NOMO-1 treated with DMSO at 0.1 percent for 48 hours (cell line): ENCODE data around the gene RNF151.

Experiments used
- DNase-seq: peaks from one replicate; lab custom pipeline; 2025; ENCODE audit not compliant: unreplicated experiment; lab: John Stamatoyannopoulos, UW

The RNF151 gene

DNA sequence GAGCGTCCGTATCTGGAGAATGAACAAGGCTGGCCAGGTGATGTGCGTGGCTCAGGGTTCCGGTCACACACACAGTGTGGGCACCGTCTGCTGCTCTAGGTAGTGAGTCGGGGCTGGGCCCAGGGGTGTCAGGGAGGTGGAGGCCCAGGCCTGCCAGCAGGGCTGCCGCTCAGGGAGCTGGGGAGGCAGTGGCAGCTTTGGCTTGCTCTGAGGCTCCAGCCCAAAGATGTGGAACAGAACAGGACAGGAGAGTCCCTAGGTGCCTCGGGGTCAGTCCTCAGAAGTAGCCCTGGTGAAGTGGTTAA, 9.5 kb downstream of the RNF151 start:
- no peak for DNase-seq

DNA sequence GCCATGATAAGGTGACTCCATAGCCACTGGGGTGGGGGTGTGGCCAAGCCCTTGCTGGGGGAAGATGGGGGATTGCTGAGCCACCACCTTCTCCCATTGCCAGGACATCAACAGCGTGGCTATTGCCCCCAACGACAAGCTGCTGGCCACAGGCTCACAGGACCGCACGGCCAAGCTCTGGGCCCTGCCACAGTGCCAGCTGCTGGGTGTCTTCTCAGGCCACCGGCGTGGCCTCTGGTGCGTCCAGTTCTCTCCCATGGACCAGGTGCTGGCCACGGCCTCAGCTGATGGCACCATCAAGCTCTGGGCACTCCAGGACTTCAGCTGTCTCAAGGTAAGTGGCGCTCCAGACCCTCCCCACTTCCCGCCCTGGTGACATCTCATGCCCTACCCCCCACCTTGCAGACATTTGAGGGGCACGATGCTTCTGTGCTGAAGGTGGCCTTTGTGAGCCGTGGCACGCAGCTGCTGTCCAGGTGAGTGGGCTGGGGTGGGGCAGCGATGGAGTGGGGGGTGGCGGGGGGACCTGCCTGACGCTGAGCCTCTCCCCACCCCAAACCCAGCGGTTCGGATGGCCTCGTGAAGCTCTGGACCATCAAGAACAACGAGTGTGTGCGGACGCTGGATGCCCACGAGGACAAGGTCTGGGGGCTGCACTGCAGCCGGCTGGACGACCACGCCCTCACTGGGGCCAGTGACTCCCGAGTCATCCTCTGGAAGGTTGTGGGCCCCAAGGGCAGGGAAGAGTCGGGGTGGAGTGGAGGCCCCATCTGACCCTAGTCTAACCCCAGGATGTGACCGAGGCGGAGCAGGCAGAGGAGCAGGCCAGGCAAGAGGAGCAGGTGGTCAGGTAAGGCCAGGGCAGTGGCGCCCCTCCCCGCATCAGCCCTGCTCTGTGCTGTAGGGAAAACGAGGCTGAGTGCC, 10.6 kb downstream of the RNF151 start:
- no peak for DNase-seq

DNA sequence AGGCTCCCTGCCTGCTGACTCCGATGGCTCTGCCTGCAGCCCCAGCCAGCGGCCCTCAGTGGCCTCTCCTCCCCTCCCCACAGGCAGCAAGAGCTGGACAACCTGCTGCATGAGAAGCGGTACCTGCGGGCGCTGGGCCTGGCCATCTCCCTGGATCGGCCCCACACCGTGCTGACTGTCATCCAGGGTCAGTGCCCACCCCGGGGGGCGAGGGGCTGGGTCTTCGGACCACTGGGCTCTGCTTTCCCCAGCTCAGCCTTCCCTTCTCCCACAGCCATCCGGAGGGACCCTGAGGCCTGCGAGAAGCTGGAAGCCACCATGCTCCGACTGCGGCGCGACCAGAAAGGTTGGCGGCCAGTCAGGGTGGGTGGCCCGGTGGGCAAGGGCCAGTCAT, 11.2 kb downstream of the RNF151 start:
- DNase-seq: no peak

DNA sequence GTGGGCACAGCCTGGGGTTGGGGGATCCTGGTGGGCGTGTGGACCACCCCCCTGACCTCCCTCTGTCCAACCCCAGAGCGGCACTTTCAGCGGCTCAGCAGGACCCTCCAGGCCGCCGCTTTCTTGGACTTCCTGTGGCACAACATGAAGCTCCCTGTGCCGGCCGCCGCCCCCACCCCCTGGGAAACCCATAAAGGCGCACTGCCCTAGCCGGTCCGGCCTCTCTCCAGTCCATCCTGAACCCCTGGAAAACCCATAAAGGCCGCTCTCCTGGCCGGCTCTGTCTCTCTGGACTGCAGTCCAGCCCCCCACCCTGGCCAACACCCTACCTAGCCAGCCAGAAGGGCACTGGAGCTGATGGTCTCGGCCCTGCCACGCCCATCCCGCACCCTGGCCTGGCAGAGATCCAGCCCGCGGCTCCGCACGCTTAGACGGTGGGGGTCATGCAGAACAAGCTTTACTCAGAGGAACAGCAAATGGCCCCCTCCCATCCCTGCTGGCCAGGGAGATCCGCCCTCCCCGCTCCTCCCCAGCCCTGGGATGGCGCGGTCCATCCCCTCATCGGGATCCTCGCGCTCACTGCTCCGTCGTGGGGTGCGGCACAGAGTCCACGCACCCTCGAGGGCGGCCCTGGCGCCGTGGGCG, 11.9 kb downstream of the RNF151 start:
- DNase-seq: no peak

DNA sequence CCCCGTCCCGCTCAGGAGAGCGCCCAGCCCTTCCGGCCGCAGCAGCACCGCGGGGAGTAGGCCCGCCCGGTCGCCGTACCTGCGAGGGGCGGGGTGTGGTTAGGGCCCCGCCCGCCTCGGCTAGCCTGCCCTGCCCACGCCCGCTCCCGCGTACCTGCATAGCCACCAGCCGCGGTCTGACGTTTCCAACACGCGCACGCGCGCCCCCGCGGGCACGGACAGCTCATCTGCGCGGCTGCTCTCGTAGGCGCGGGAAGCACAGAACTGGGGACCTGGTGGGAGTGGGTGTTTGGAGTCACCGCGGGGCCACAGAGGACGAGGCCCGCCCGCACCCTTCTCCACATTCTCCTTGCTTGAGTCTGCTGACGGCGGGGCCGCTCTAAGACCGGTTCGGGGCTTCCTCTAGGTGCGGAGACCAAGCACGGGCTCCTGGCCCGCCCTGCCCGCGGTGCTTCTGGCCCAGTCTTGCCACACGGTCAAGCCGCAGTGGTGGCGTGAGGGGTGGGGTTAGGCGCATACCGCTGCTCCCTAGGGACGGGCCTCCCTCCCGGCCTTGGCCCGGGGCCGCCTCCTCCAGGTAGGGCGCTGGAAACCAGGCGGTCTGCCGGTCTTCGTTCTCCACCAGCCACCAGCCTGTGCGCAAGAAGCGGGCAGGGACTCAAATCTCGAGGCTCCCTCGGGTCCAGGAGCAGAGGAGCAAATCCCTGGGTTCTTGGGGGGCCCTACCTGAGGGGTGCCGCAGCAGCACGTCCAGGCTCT, 12.8 kb downstream of the RNF151 start:
- DNase-seq: no peak

DNA sequence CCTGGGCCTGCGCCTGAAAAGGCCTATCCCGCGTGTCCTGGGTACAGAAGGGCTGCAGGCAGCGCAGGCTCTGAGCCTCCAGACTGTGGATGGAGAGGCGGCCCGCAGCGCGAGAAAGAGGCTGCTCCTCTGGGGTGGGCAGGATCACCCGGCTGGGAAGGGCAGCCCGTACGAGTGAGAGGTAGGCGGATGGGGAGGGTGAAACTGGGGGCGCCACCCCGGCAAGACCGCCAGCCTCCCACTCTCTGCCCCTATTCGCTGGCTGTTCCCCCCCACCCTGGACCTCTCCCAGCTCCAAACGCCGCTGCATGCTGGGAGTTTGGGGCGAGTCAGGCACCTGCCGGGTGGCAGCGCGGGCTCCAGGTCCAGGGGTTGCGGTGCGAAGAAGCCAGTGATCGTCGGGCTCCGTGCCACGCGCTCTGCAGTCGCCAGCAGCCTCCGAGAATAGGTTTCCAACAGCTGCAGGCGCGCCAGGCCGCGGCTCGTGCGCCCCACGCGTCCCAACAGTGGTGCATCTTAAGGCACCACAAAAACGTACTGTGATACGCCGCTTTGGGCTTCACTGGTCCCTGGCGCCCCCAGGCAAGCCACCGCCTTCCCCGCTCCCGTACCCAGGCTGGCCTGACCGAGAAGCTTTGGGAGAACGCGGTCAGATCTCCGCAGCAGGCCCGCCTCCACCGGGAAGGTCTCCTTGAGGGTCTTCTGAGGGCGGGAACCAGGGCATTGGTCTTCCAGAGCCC, 13.5 kb downstream of the RNF151 start:
- DNase-seq: no peak

DNA sequence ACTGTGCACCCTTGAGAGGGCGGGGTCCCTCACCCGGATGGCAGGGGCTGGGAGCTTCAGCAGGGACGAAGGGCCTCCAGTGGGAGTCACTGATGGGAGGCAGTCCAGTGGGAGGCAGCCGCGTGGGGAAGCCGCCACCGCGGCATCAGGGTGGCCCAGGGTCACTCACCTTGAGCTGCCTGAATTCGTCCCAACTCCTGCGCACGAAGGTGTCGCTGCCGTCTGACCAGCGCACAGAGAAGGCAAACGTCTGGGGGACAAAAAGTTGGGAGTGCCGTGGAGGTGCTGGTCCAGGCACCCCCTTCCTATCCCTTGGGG, 14.1 kb downstream of the RNF151 start:
- DNase-seq: no peak

DNA sequence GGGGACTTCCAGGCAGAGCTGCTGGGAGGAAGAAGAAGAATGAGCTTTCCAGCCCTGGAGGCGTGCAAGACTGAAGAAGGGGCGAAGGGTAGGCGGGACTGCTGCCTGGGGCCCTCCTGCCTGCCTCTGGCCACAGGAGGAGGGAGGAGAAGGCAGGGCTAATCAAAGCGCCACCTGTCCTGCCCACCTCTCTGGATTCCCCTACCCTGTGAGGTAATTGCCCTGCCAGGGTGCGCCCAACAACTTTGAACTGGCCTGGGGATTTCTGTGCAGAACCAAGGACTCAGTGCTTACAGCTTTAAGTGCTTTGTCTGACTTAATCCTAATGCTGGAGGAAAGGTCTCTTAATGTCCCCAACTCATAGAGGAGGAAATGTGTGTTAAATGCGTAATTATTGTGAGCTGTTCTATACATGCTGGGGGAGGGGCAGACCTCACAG, 14.8 kb downstream of the RNF151 start, which contains the start of gene NOXO1:
TSS of gene NOXO1 (minus strand) at position 72 of the 439 bp plus-strand sequence. CDS start 290 bp downstream, outside the sequence.
- DNase-seq: no peak

DNA sequence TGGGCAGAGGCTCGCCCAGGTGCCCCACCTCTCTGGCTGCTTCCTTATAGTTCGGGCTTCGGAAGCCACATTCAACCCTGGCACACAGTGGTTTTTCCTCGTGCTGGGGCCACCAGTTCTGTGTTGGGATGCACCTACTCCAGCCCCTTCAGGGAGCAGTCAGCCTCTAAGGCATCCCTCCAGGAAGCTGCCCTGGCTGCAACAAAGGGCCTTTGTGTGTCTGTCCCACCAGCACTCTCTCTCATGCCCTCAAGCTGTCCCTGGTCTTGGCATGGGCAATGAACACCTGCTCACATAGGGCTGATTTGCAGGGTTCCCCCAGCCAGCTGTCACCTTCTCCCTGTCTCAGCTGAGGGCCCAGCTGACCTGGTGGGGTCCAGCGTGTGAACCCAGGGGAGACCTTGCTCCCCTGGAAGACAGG, 15.4 kb downstream of the RNF151 start:
- no peak for DNase-seq

DNA sequence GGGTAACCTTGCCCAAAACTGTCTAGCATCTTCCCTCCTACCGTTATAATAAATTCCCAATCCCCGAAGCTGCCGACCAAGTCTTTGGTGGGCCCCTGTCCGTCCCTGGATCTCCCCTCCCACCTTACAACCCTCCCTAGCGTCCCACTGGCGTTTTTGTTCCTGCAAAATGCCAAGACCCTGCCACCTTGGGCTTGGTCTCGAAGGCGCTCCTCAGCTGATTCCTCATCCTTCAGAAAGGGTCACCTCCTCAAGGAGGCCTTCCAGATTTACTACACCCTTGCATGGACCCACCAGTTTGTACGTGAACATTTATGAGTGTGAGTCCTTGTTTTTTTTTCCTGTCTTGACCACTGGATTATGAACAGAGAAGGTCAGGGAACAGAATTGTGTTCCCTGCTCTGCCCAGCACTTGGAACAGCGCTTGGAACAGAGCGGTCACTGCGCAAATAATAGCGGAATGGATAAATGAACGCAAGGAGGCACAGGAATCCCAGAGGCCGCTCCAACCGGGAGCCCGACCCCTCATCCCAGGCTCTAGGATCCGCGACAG, 16.4 kb downstream of the RNF151 start:
- no peak for DNase-seq

DNA sequence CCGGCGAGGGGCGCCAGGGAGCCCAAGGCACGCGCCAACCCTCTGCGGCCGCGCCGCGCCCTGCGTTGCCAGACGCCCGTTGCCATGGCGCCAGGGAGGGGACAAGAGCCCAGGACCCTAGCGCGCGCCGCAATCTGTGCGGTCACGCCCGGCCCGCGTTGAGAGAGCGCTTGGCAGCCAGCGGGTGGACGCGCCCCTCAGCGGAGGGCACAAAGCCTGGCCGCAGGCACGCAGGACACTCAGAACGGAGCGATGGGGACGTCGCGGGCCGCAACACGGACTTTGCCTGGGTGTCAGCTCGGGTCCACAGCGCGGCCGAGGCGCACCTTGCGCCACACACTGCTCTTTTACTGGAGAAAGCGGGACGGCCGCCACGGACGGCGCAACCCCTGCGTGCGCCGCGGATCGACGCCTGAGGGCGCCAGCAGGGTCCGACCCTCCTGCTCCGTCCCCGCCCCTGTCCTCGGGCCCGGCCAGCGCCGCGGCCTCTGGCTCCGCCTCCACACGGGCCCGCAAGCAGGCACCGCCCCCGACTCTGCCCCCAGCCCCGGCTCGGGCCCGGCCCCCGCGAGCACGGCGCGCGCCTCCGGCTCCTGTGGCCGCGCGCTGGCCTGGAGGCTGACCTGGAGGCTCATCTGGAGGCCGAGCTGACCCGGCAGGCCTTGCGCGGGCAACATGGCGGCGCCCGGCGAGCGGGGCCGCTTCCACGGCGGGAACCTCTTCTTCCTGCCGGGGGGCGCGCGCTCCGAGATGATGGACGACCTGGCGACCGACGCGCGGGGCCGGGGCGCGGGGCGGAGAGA, 17.1 kb downstream of the RNF151 start, which contains the start of gene GFER:
TSS of gene GFER (plus strand) at position 650 of the 803 bp plus-strand sequence. CDS start at position 676, 26 bp downstream.
- DNase-seq: peak; percentile 86

DNA sequence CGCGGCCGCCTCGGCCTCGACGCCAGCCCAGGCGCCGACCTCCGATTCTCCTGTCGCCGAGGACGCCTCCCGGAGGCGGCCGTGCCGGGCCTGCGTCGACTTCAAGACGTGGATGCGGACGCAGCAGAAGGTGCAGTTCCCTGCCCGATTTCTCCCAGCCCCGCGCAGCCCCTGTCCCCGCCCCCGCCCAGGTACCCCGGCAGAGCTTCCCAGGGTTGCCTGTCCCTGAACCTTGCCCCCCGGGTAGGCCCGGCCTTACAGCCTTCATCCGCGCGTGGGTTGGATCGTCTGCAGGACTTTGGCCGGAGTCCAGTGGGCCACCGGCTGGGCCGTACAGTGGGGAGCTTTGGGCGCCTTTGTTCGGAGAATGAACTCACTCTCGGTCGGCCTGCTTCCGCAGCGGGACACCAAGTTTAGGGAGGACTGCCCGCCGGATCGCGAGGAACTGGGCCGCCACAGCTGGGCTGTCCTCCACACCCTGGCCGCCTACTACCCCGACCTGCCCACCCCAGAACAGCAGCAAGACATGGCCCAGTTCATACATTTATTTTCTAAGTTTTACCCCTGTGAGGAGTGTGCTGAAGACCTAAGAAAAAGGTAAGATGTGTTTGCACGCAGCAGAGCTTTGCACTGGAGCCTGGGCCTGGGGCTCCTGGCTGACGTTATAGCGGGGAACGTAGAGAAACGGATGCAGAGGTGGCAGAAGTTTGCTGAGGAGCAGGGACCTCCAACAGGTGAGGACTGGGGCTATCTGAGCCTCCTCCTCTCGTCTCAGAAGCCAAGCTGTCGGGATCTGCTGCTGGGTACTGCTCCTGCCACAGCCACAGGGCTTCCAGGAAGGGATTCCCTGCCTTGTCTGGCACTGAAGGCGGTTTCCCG, 17.9 kb downstream of the RNF151 start:
- DNase-seq: no peak

DNA sequence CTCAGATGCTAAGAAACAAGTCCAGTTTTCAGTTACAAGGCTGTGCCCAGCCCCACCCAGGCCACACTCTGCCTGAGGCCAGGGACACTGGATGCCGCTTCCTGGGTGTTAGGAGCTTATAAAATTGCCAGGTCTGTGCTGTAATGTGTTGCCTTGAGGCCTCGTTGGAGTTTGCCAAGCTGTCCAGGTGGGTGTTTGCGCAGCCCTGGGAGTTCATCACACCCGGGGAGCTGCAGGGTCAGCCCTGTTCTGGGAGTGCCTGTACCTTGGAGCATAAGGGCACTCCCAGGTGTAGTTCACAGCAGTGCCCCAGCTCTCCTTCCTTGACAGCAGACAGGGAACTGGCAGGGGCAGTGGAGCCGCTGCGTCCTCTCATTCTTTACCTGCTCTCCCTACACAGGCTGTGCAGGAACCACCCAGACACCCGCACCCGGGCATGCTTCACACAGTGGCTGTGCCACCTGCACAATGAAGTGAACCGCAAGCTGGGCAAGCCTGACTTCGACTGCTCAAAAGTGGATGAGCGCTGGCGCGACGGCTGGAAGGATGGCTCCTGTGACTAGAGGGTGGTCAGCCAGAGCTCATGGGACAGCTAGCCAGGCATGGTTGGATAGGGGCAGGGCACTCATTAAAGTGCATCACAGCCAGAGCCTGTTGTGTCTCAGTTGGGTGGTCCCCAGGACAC, 19.0 kb downstream of the RNF151 start:
- DNase-seq: no peak

DNA sequence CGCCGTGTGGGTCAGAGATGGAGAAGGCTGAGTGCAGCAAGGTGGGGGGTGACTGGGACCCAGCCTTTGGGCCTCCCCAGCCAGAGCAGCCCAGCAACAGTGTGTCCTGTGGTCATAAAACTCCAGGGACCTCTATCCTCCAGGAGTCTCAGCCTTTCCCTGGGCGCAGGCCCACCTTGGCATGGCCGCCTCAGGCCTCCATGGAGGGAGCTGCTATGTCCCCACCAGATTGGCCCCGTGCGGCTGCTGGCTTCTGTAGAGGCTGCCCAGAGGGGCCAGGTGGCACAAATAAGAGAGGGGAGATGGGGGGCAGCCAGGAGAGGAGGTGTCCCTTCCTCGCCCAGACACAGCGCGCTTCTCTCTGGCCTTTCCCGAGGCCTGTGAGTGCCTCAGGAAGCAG, 20.5 kb downstream of the RNF151 start:
- DNase-seq: no peak

DNA sequence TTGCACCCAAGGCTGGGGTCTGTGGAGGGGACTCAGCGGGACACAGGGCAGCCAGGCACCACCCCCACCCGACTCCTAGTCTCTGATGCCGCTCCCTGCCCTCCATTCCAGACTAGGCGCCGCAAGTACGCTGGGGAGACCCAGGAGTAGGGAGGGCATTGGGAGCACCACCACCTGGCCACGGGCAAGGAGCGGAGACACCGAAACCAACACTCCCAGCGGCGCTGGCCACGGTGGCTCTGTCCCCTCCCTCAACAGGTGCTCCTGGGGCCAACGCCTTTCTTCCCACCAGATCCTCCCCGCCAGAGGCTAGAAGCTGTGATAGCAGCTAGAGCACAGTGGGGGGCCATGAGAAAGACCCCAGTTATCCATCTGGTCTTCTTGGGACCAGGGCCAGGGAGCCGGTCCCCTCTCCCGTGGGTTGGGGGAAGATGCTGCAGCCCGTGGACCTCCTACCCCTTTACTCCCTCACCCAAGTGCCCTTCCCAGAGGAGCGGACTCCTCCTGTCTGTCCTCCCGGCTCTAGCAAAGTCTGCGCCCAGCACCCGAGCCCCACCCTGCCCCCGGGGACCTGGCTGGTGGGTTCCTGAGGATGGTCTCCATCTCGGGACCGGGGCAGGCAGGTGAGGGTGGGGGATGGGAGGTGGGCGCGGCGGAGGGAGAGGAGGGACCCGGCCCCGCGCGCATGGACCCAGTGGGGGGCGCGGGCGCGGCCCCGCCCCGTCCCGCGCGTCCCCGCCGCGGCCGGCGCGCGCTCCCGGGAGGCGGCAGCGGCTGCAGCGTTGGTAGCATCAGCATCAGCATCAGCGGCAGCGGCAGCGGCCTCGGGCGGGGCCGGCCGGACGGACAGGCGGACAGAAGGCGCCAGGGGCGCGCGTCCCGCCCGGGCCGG, 22.8 kb downstream of the RNF151 start, which contains the start of gene SYNGR3:
TSS of gene SYNGR3 (plus strand) at position 762 of the 892 bp plus-strand sequence. CDS start 133 bp downstream, outside the sequence.
- DNase-seq: no peak

DNA sequence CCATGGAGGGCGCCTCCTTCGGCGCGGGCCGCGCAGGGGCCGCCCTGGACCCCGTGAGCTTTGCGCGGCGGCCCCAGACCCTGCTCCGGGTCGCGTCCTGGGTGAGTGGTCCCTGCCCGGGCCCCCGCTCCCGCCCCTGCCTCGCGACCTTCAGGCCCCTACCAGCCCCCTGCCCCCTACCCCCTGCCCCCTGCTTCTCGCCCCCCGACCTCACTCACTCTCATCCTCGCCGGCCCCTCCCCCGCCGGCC, 23.4 kb downstream of the RNF151 start:
- DNase-seq: no peak

DNA sequence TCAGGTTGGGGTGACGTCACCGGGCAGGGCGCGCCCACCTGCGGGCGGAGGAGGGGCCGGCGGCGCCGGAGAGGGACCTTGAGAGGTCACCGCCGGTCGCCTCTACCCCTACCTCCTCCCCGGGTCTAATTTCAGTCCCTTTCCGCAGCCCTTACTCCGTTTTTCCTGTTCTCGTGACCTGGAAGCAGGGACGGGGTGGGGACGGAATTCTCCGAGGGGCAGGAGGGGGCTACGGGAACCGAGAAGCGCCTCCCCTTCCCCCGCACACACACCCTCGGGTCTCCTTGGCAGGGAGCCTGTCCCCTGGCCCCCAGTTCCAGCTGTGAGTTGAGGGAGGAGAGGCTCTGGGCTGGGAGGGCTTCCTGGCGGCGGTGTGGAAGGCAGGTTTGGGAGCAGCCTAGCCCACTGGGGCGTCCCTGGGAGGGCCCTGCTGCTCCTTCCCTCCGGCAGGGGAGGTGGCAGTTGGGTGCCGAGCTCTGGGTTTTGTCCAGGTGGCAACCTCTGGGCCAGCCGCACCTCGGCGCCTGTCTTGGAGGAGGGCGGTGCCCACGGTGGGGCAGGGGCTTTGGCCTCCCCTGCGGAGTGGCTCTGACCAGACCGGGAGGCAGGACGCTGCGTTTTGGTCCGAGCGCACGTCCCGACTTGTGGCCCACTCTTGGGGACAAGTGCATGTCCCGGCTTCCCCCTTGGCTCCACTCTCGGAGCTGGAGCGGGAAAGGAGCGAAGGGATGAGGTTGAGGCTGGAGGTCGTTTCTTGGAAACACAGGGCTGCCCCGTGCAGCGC, 23.9 kb downstream of the RNF151 start:
- DNase-seq: no peak
